Stimulated activated effector memory CD8-positive, alpha-beta T cell treated with anti-CD3 and anti-CD28 coated beads, Interleukin-12 subunit alpha, Interleukin-12 subunit beta, amount 100 ng/mL, for 72 hours (primary cell): ENCODE measurements around the gene FASTKD3.
A peak's percentile ranks its signal among the peaks of the same experiment; 100 is the strongest.
"Not testable (repeated sequence)": the region's sequence is repeated elsewhere in the genome, so short reads cannot be mapped to it uniquely, and the experiment has no call there.

Experiments
- ATAC-seq: fragments of 150-1000 bp; cut with Tn5 transposase; 2 replicates; pipeline ENCODE4 v1.10.0; 2021
- DNase-seq, 2 donors: peaks; one replicate each; pipeline ENCODE4 v3.0.0; 2021 to 2022; ENCODE audit warnings: low spot score in 2 of 2
- H3K27ac Mint-ChIP-seq: one replicate; pipeline ENCODE4 v1.8.0; 2022; ENCODE audit warnings: mild to moderate bottlenecking, mixed read lengths
- H3K36me3 Mint-ChIP-seq: one replicate; pipeline ENCODE4 v1.8.0; 2022; ENCODE audit warnings: mild to moderate bottlenecking, mixed read lengths
- H3K4me1 Mint-ChIP-seq: one replicate; pipeline ENCODE4 v1.8.0; 2022; ENCODE audit warnings: mixed read lengths
- H3K4me3 Mint-ChIP-seq: one replicate; pipeline ENCODE4 v1.8.0; 2022; ENCODE audit warnings: mild to moderate bottlenecking, mixed read lengths
- H3K9me3 Mint-ChIP-seq: one replicate; pipeline ENCODE4 v1.8.0; 2022; ENCODE audit warnings: mixed read lengths

Gene FASTKD3

GRCh38 chr5:7868773-7869473 is at the start of gene FASTKD3, which contains the start of gene MTRR:
Gene FASTKD3 (minus strand): TSS chr5:7869031. CDS start chr5:7868083, 948 bp downstream.
Gene MTRR (plus strand): TSS chr5:7869148. CDS start chr5:7870795, 1,647 bp downstream.
- DNase-seq, result peak; percentile 78 to 92
- peak; percentile 99 for ATAC-seq
- peak within 1 kb of the TSS; percentile 83 for H3K4me3 Mint-ChIP-seq
- peak within 1 kb of the TSS; percentile 81 for H3K27ac Mint-ChIP-seq
- peaks cover 54% of the 10 kb centered on the region for H3K36me3 Mint-ChIP-seq
- H3K4me1 Mint-ChIP-seq, result peaks cover 44% of the 10 kb centered on the region
- H3K9me3 Mint-ChIP-seq, result no peaks in the 10 kb centered on the region

- ATAC-seq (no peak), DNase-seq (no peak)
- H3K27ac Mint-ChIP-seq, result no peak overlapping the region
- H3K36me3 Mint-ChIP-seq, result no peaks in the 10 kb centered on the region
- no peaks in the 10 kb centered on the region for H3K4me1 Mint-ChIP-seq
- H3K4me3 Mint-ChIP-seq, result no peak overlapping the region
- H3K9me3 Mint-ChIP-seq, result peaks cover 3% of the 10 kb centered on the region
Measured at GRCh38 chr5:7917130-7918123, 48.6 kb upstream of the FASTKD3 start.

GRCh38 chr5:7916171-7916804 is 47.5 kb upstream of the FASTKD3 start:
- no peak overlapping the region for H3K27ac Mint-ChIP-seq
- H3K36me3 Mint-ChIP-seq, result no peaks in the 10 kb centered on the region
- ATAC-seq, result no peak
- no peak for DNase-seq
- no peak overlapping the region for H3K4me3 Mint-ChIP-seq
- H3K9me3 Mint-ChIP-seq, result peaks cover 3% of the 10 kb centered on the region
- no peaks in the 10 kb centered on the region for H3K4me1 Mint-ChIP-seq

- H3K9me3 Mint-ChIP-seq, result peaks cover 17% of the 10 kb centered on the region
- not testable (repeated sequence) for DNase-seq, H3K27ac Mint-ChIP-seq, H3K4me1 Mint-ChIP-seq, H3K4me3 Mint-ChIP-seq, ATAC-seq
- peaks cover 31% of the 10 kb centered on the region for H3K36me3 Mint-ChIP-seq
Measured at GRCh38 chr5:7911429-7911771, 42.6 kb upstream of the FASTKD3 start.

GRCh38 chr5:7910738-7911428 is 42.1 kb upstream of the FASTKD3 start:
- peaks cover 36% of the 10 kb centered on the region for H3K36me3 Mint-ChIP-seq
- no peaks in the 10 kb centered on the region for H3K4me1 Mint-ChIP-seq
- no peak for ATAC-seq
- H3K4me3 Mint-ChIP-seq, result no peak overlapping the region
- no peak for DNase-seq
- no peak overlapping the region for H3K27ac Mint-ChIP-seq
- peaks cover 17% of the 10 kb centered on the region for H3K9me3 Mint-ChIP-seq

- peaks cover 17% of the 10 kb centered on the region for H3K9me3 Mint-ChIP-seq
Measured at GRCh38 chr5:7908317-7908716, 39.5 kb upstream of the FASTKD3 start.

GRCh38 chr5:7907612-7908011 is 38.8 kb upstream of the FASTKD3 start:
- ATAC-seq (no peak), DNase-seq (no peak)
- no peak overlapping the region for H3K27ac Mint-ChIP-seq
- H3K36me3 Mint-ChIP-seq, result peaks cover 62% of the 10 kb centered on the region
- H3K4me3 Mint-ChIP-seq, result no peak overlapping the region
- peaks cover 14% of the 10 kb centered on the region for H3K9me3 Mint-ChIP-seq
- H3K4me1 Mint-ChIP-seq, result peaks cover 10% of the 10 kb centered on the region

More at GRCh38 chr5:7908317-7908716, 39.5 kb upstream of the FASTKD3 start:
- Mint-ChIP-seq H3K27ac (no peak overlapping the region), H3K36me3 (peaks cover 59% of the 10 kb centered on the region), H3K4me3 (no peak overlapping the region), H3K4me1 (peaks cover 8% of the 10 kb centered on the region)
- ATAC-seq, result no peak
- no peak for DNase-seq

- DNase-seq, result no peak
- H3K9me3 Mint-ChIP-seq, result peaks cover 14% of the 10 kb centered on the region
- peak; percentile 79 for ATAC-seq
- H3K4me1 Mint-ChIP-seq, result peaks cover 17% of the 10 kb centered on the region
- no peak overlapping the region for H3K27ac Mint-ChIP-seq
- H3K4me3 Mint-ChIP-seq, result no peak overlapping the region
- peaks cover 89% of the 10 kb centered on the region for H3K36me3 Mint-ChIP-seq
Measured at GRCh38 chr5:7904170-7904569, 35.3 kb upstream of the FASTKD3 start.

- H3K27ac Mint-ChIP-seq, result no peak overlapping the region
- no peak for ATAC-seq
- no peak for DNase-seq
- H3K4me1 Mint-ChIP-seq, result peaks cover 17% of the 10 kb centered on the region
- peaks cover 89% of the 10 kb centered on the region for H3K36me3 Mint-ChIP-seq
- H3K9me3 Mint-ChIP-seq, result peaks cover 9% of the 10 kb centered on the region
- H3K4me3 Mint-ChIP-seq, result no peak overlapping the region
Measured at GRCh38 chr5:7902666-7903625, 34.1 kb upstream of the FASTKD3 start.

- peak overlapping the region; percentile 13 for H3K27ac Mint-ChIP-seq
- no peak overlapping the region for H3K4me3 Mint-ChIP-seq
- H3K4me1 Mint-ChIP-seq, result peaks cover 17% of the 10 kb centered on the region
- ATAC-seq (no peak), DNase-seq (no peak)
- H3K36me3 Mint-ChIP-seq, result peaks cover 93% of the 10 kb centered on the region
- H3K9me3 Mint-ChIP-seq, result peaks cover 4% of the 10 kb centered on the region
Measured at GRCh38 chr5:7902201-7902600, 33.4 kb upstream of the FASTKD3 start.

- no peak overlapping the region for H3K27ac Mint-ChIP-seq
- ATAC-seq, result peak; percentile 62
- no peak for DNase-seq
- no peaks in the 10 kb centered on the region for H3K9me3 Mint-ChIP-seq
- peaks cover 15% of the 10 kb centered on the region for H3K4me1 Mint-ChIP-seq
- H3K4me3 Mint-ChIP-seq, result no peak overlapping the region
- H3K36me3 Mint-ChIP-seq, result peaks cover 100% of the 10 kb centered on the region
Measured at GRCh38 chr5:7897014-7897600, 28.3 kb upstream of the FASTKD3 start.

GRCh38 chr5:7894860-7895259 is 26.0 kb upstream of the FASTKD3 start:
- Mint-ChIP-seq H3K36me3 (peaks cover 100% of the 10 kb centered on the region), H3K27ac (no peak overlapping the region), H3K4me3 (no peak overlapping the region), H3K9me3 (no peaks in the 10 kb centered on the region), H3K4me1 (peaks cover 13% of the 10 kb centered on the region)
- DNase-seq, result no peak
- ATAC-seq, result peak; percentile 91

- Mint-ChIP-seq H3K9me3 (no peaks in the 10 kb centered on the region), H3K4me3 (no peak overlapping the region), H3K4me1 (peaks cover 13% of the 10 kb centered on the region), H3K27ac (no peak overlapping the region), H3K36me3 (peaks cover 100% of the 10 kb centered on the region)
- no peak for DNase-seq
- no peak for ATAC-seq
Measured at GRCh38 chr5:7894439-7894838, 25.6 kb upstream of the FASTKD3 start.
